H1 (cell line): Measurements from ENCODE around the gene ZNF398. TPM values are rescaled to one million over a fixed set of nuclear protein-coding genes. Genes with fewer than 3 reads are reported as not detected.

Source experiments
- CTCF ChIA-PET: fragments of 300-600 bp; sonication (Branson Sonifier 250); formaldehyde crosslinking; loops from one replicate; lab custom pipeline; 2021; ENCODE audit not compliant: partially characterized antibody; lab: Charles Lee
- POLR2A ChIA-PET: fragments of 300-600 bp; sonication (Branson Sonifier 250); formaldehyde crosslinking; loops from one replicate; lab custom pipeline; 2021; ENCODE audit warnings: inconsistent platforms; ENCODE audit not compliant: partially characterized antibody; lab: Charles Lee
- DNase-seq, 2 experiments: peaks; one replicate each; pipeline versions ENCODE4 v3.0.0 to v3.0.0-alpha.2; 2010 to 2022; ENCODE audit warnings: low spot score in 2 of 2, low read depth in 1 of 2, mixed read lengths in 1 of 2
- FAIRE-seq: peaks from 2 replicates; lab custom pipeline; 2011; peaks lifted over from hg19 to GRCh38; lab: Jason Lieb, UNC
- H2AFZ ChIP-seq: 2 replicates; pipeline ENCODE4 v1.8.1; 2012; ENCODE audit warnings: low read length, inconsistent platforms
- H2AK5ac ChIP-seq: 2 replicates; pipeline ENCODE4 v1.6.1; 2013; ENCODE audit warnings: low read depth, low read length
- H2BK120ac ChIP-seq: replicated peaks from 2 replicates; pipeline ENCODE3; 2013; ENCODE audit warnings: low read depth, low read length, inconsistent platforms
- H2BK12ac ChIP-seq: 2 replicates; pipeline ENCODE4 v1.6.1; 2013; ENCODE audit warnings: low read depth, low read length
- H2BK15ac ChIP-seq: 2 replicates; pipeline ENCODE4 v1.6.1; 2013; ENCODE audit warnings: low read length
- H2BK20ac ChIP-seq: 2 replicates; pipeline ENCODE4 v1.6.1; 2013; ENCODE audit warnings: low read length
- H2BK5ac ChIP-seq: 2 replicates; pipeline ENCODE4 v1.6.1; 2013; ENCODE audit warnings: low read depth, low read length
- H3K14ac ChIP-seq: 2 replicates; pipeline ENCODE4 v1.6.1; 2013; ENCODE audit warnings: inconsistent platforms; ENCODE audit not compliant: insufficient read length
- H3K18ac ChIP-seq: 2 replicates; pipeline ENCODE4 v1.6.1; 2013; ENCODE audit warnings: low read length; ENCODE audit errors: extremely low read depth
- H3K23ac ChIP-seq: 2 replicates; pipeline ENCODE4 v1.6.1; 2013; ENCODE audit warnings: inconsistent platforms; ENCODE audit not compliant: insufficient read length
- H3K23me2 ChIP-seq: 2 replicates; pipeline ENCODE4 v1.6.1; 2013; ENCODE audit warnings: low read depth, low read length
- H3K27ac ChIP-seq: 2 replicates; pipeline ENCODE4 v1.6.1; 2011; ENCODE audit warnings: low read depth, low read length, inconsistent platforms
- H3K27me3 ChIP-seq, 4 experiments: replicated peaks in 1 of 4; 1 replicate in 1 of 4; 2 replicates in 3 of 4; pipeline versions ENCODE4 v1.6.1 to v1.8.1; 2011 to 2013; ENCODE audit warnings: low read length in 3 of 4, mild to moderate bottlenecking in 3 of 4, inconsistent platforms in 2 of 4, mixed read lengths in 2 of 4, moderate library complexity in 1 of 4; ENCODE audit not compliant: control insufficient read depth in 3 of 4, insufficient read depth in 3 of 4; ENCODE audit errors: extremely low read depth in 1 of 4
- H3K36me3 ChIP-seq, 4 experiments: 2 replicates each; pipeline versions ENCODE4 v1.6.1 to v1.8.1; 2011 to 2013; ENCODE audit warnings: mild to moderate bottlenecking in 4 of 4, low read length in 3 of 4, moderate library complexity in 2 of 4, control low read depth in 1 of 4, inconsistent platforms in 1 of 4; ENCODE audit not compliant: insufficient read depth in 4 of 4, control insufficient read depth in 2 of 4
- H3K4ac ChIP-seq: replicated peaks from 2 replicates; pipeline ENCODE3; 2013; ENCODE audit warnings: low read length, low read depth, mixed read lengths, inconsistent platforms; ENCODE audit not compliant: insufficient read length
- H3K4me1 ChIP-seq, 4 experiments: replicated peaks in 1 of 4; 1 replicate in 1 of 4; 2 replicates in 3 of 4; pipeline versions ENCODE4 v1.6.1 to v1.8.1; 2011 to 2013; ENCODE audit warnings: low read length in 3 of 4, inconsistent platforms in 2 of 4, mixed read lengths in 1 of 4; ENCODE audit not compliant: insufficient read depth in 4 of 4, control insufficient read depth in 3 of 4
- H3K4me2 ChIP-seq, 2 experiments: 2 replicates each; pipeline versions ENCODE4 v1.6.1 to v1.8.1; 2011 to 2013; ENCODE audit warnings: low read depth in 2 of 2, low read length in 2 of 2, control low read depth in 1 of 2, inconsistent platforms in 1 of 2, mild to moderate bottlenecking in 1 of 2; ENCODE audit not compliant: insufficient read depth in 1 of 2
- H3K4me3 ChIP-seq, 4 experiments: fragments of 200-600, 300-600 bp in 1 of 4; sonication (generic), shearing (Covaris generic), sonication (Bioruptor Twin) in 1 of 4; 2 replicates each; pipeline versions ENCODE4 v1.5.1 to v1.8.1; 2011 to 2016; ENCODE audit warnings: low read length in 4 of 4, low read depth in 3 of 4, control low read depth in 2 of 4, inconsistent platforms in 2 of 4, mild to moderate bottlenecking in 2 of 4, mixed read lengths in 1 of 4, moderate library complexity in 1 of 4; ENCODE audit not compliant: insufficient read depth in 2 of 4; ENCODE audit errors: extremely low read depth in 1 of 4
- H3K56ac ChIP-seq: replicated peaks from 2 replicates; pipeline ENCODE3; 2013; ENCODE audit warnings: low read depth, mild to moderate bottlenecking, mixed read lengths, low read length, inconsistent platforms; ENCODE audit not compliant: insufficient read length
- H3K79me1 ChIP-seq: 2 replicates; pipeline ENCODE4 v1.6.1; 2013; ENCODE audit warnings: low read depth, low read length, control low read depth
- H3K79me2 ChIP-seq, 2 experiments: 2 replicates each; pipeline versions ENCODE4 v1.6.1 to v1.8.1; 2012 to 2013; ENCODE audit warnings: low read length in 2 of 2, mild to moderate bottlenecking in 2 of 2, inconsistent platforms in 1 of 2; ENCODE audit not compliant: insufficient read depth in 2 of 2, control insufficient read depth in 1 of 2
- H3K9ac ChIP-seq, 4 experiments: replicated peaks in 1 of 4; 1 replicate in 1 of 4; 2 replicates in 3 of 4; pipeline versions ENCODE4 v1.6.1 to v1.8.1; 2011 to 2013; ENCODE audit warnings: low read depth in 3 of 4, low read length in 3 of 4, control low read depth in 2 of 4, mild to moderate bottlenecking in 2 of 4, moderate library complexity in 2 of 4, inconsistent platforms in 1 of 4; ENCODE audit errors: extremely low read depth in 1 of 4
- H3K9me3 ChIP-seq, 2 experiments: 2 replicates each; pipeline versions ENCODE4 v1.6.1 to v1.8.1; 2012 to 2013; ENCODE audit warnings: mild to moderate bottlenecking in 2 of 2, moderate library complexity in 2 of 2, control low read depth in 1 of 2, inconsistent platforms in 1 of 2, low read depth in 1 of 2, low read length in 1 of 2, mixed read lengths in 1 of 2; ENCODE audit not compliant: insufficient read depth in 2 of 2
- H4K20me1 ChIP-seq, 2 experiments: replicated peaks in 1 of 2; 2 replicates each; pipeline versions ENCODE3 to v1.8.1; 2011 to 2013; ENCODE audit warnings: inconsistent platforms in 2 of 2, low read length in 2 of 2, mild to moderate bottlenecking in 1 of 2; ENCODE audit not compliant: insufficient read depth in 2 of 2, control insufficient read depth in 1 of 2
- H4K5ac ChIP-seq: 2 replicates; pipeline ENCODE4 v1.6.1; 2013; ENCODE audit warnings: low read length, low read depth, mixed read lengths, inconsistent platforms; ENCODE audit not compliant: insufficient read length
- H4K8ac ChIP-seq: 2 replicates; pipeline ENCODE4 v1.8.0; 2013; ENCODE audit warnings: mild to moderate bottlenecking, moderate library complexity, low read length, inconsistent platforms; ENCODE audit not compliant: insufficient read depth; ENCODE audit errors: extremely low read depth
- H4K91ac ChIP-seq: replicated peaks from 2 replicates; pipeline ENCODE3; 2013; ENCODE audit warnings: low read length, mixed read lengths, inconsistent platforms; ENCODE audit not compliant: insufficient read length
- ATF2 ChIP-seq: IDR thresholded peaks from 2 replicates; pipeline ENCODE4 v1.6.1; 2012; ENCODE audit warnings: low read length, inconsistent platforms
- BCL11A ChIP-seq, 2 experiments: IDR thresholded peaks; one replicate each; pipeline ENCODE4 v1.6.1; 2011; ENCODE audit warnings: low read depth in 2 of 2, low read length in 2 of 2, mild to moderate bottlenecking in 2 of 2
- E2F6 ChIP-seq: IDR thresholded peaks from 2 replicates; pipeline ENCODE4 v1.6.1; 2012; ENCODE audit warnings: inconsistent platforms
- EZH2 ChIP-seq: fragments of 200-600 bp; sonication (generic); IDR thresholded peaks from 2 replicates; pipeline ENCODE4 v1.7.1; 2012; ENCODE audit warnings: low read depth, mild to moderate bottlenecking, moderate library complexity, low read length, inconsistent platforms; ENCODE audit not compliant: severe bottlenecking
- HDAC6 ChIP-seq: IDR thresholded peaks from one replicate; pipeline ENCODE4 v1.7.1; 2012; ENCODE audit warnings: low read depth, mild to moderate bottlenecking, inconsistent platforms, low read length, moderate library complexity
- PHF8 ChIP-seq: fragments of 200-600 bp; sonication (generic); conservative IDR thresholded peaks from 2 replicates; pipeline ENCODE4 v1.7.1; 2012; ENCODE audit warnings: low read depth, mild to moderate bottlenecking, inconsistent platforms, low read length, moderate library complexity
- RBBP5 ChIP-seq: IDR thresholded peaks from 2 replicates; pipeline ENCODE4 v1.7.1; 2012; ENCODE audit warnings: low read depth, mild to moderate bottlenecking, inconsistent platforms, low read length, moderate library complexity, borderline replicate concordance
- RFX5 ChIP-seq: IDR thresholded peaks from 2 replicates; pipeline ENCODE4 v1.6.1; 2011; ENCODE audit warnings: low read depth, low read length, improper control_type of control experiment, borderline replicate concordance
- RXRA ChIP-seq: IDR thresholded peaks from 2 replicates; pipeline ENCODE4 v1.6.1; 2011; ENCODE audit warnings: low read depth, mild to moderate bottlenecking, low read length, moderate library complexity; ENCODE audit not compliant: insufficient read depth
- SP2 ChIP-seq: IDR thresholded peaks from 2 replicates; pipeline ENCODE4 v1.6.1; 2012; ENCODE audit warnings: mild to moderate bottlenecking, low read length, inconsistent platforms
- TBP ChIP-seq: IDR thresholded peaks from 2 replicates; pipeline ENCODE4 v1.6.1; 2011; ENCODE audit warnings: low read depth, low read length, improper control_type of control experiment
- WGBS, 2 experiments: shearing (Covaris generic) in 1 of 2; methylation state at CpG; one replicate each; pipeline versions ENCODE4 v1.1.6 to v1.1.7; 2013 to 2015; ENCODE audit warnings: low lambda C conversion rate in 2 of 2, mixed read lengths in 2 of 2, inconsistent platforms in 1 of 2, low coverage in 1 of 2, missing lambda C conversion rate in 1 of 2; ENCODE audit not compliant: insufficient replicate concordance in 2 of 2, insufficient coverage in 1 of 2, insufficient read length in 1 of 2; ENCODE audit errors: extremely low coverage in 1 of 2, missing lambda C conversion rate in 1 of 2; 5-methylcytosine and 5-hydroxymethylcytosine counted together
- polyA plus RNA-seq, 7 experiments: library from polyadenylated mRNA; depleted of rRNA in 3 of 7; stranded (reverse) in 5 of 7; unstranded in 2 of 7; fragments of >200 nt in 5 of 7; fragments of 200-250 nt in 2 of 7; gene quantifications; 1 replicate in 5 of 7; 2 replicates in 1 of 7; 4 replicates in 1 of 7; pipeline versions ENCODE4 v1.2.1 to v1.2.3, GENCODE V29; 2011 to 2013; ENCODE audit warnings: missing spikeins in 2 of 7, mixed read lengths in 2 of 7
- total RNA-seq: library from RNA; stranded (reverse); fragmentation: NEBNext Ultra II Directional; extraction: Animal tissue kit (Norgen Biotek cat#: 25700); gene quantifications from 2 replicates; pipeline ENCODE4 v1.2.1, GENCODE V29; 2021

The ZNF398 gene
- total and polyA plus RNA-seq, 2 of the 8 experiments (the other 6 are each of a cell fraction or from before 2014, with no cell fraction given) = 52.7 to 63.5 TPM

- Histone ChIP-seq H3K4me2 (no peak overlapping the region), H2BK5ac (no peak overlapping the region), H3K23me2 (no peaks in the 10 kb centered on the region; the same call in 1 of the 2 replicates), H2AFZ (no peak overlapping the region), H3K36me3 (peaks cover 0 to 3% (median 0%) of the 10 kb centered on the region in 4 experiments; a peak in 1 of 8 replicates), H3K18ac (no peak overlapping the region), H3K79me1 (no peaks in the 10 kb centered on the region), H2BK12ac (no peak overlapping the region), H3K4me3 (no peak overlapping the region), H4K8ac (no peak overlapping the region), H3K4me1 (peaks cover 0 to 2% (median under 1%) of the 10 kb centered on the region in 4 experiments; a peak in 2 of 7 replicates), H2BK120ac (no peak overlapping the region), H3K56ac (no peak overlapping the region), H4K91ac (no peak overlapping the region), H2BK20ac (no peak overlapping the region), H3K27ac (no peak overlapping the region), H3K23ac (no peak overlapping the region), H3K4ac (no peak overlapping the region), H3K9ac (no peak overlapping the region), H4K5ac (no peak overlapping the region), H2AK5ac (no peak overlapping the region), H4K20me1 (no peaks in the 10 kb centered on the region), H3K14ac (no peak overlapping the region), H2BK15ac (no peak overlapping the region), H3K9me3 (no peaks in the 10 kb centered on the region), H3K79me2 (no peaks in the 10 kb centered on the region), H3K27me3 (no peaks in the 10 kb centered on the region)
- ChIA-PET POLR2A (interaction anchor here (0.9 to 3.7 kb wide), 2 partner anchors 27 to 31 kb away, joined by 3 to 20 read pairs; partner anchors contain the start of gene ZNF425), CTCF (interaction anchor here (0.8 to 2.1 kb wide), 8 partner anchors 8 to 162 kb away, joined by 3 to 8 read pairs (median 5); partner anchors contain the start of genes ZNF783 and ZNF786)
- FAIRE-seq (no peak), DNase-seq (no peak)
- WGBS, 2 experiments = 97% methylated on average over 6 of the region's 6 CpGs; no CpG with 5 or more reads in 1 of the 2 experiments
- TF ChIP-seq PHF8 = no peak
- TF ChIP-seq RBBP5 = no peak
- no peak for TF ChIP-seq HDAC6
- no peak for TF ChIP-seq RFX5
- TF ChIP-seq TBP = no peak
- TF ChIP-seq EZH2 = no peak
- TF ChIP-seq RXRA = no peak
- no peak for TF ChIP-seq ATF2
- no peak for TF ChIP-seq SP2
- no peak for TF ChIP-seq BCL11A (IDR thresholded peaks at IDR 0.05; ENCODE audit: low read depth in 2 of 2, low read length in 2 of 2)
- no peak for TF ChIP-seq E2F6
Observed at GRCh38 chr7:149099058-149099457, 48.2 kb upstream of the ZNF398 start.
